ENCODE results near the gene CACFD1.

- TF ChIP-seq CTCF (IDR thresholded peaks at IDR 0.05 in 8 of 11, conservative IDR thresholded peaks at IDR 0.05 in 3 of 11) (no peak), POLR2A (IDR thresholded peaks at IDR 0.05) (no peak), POLR2AphosphoS5 (IDR thresholded peaks at IDR 0.05) (no peak)
Observed at GRCh38 chr9:133505186-133505830, 45.5 kb downstream of the CACFD1 start.

Measured in spleen (tissue), 7 donors.